Measurements from ENCODE around the gene SLC22A3. TPM values are rescaled to one million over a fixed set of nuclear protein-coding genes. Genes with fewer than 3 reads are reported as not detected.

The SLC22A3 gene
- total and polyA plus RNA-seq, 2 of the 4 experiments (the other 2 are of a cell fraction) = not detected

DNA sequence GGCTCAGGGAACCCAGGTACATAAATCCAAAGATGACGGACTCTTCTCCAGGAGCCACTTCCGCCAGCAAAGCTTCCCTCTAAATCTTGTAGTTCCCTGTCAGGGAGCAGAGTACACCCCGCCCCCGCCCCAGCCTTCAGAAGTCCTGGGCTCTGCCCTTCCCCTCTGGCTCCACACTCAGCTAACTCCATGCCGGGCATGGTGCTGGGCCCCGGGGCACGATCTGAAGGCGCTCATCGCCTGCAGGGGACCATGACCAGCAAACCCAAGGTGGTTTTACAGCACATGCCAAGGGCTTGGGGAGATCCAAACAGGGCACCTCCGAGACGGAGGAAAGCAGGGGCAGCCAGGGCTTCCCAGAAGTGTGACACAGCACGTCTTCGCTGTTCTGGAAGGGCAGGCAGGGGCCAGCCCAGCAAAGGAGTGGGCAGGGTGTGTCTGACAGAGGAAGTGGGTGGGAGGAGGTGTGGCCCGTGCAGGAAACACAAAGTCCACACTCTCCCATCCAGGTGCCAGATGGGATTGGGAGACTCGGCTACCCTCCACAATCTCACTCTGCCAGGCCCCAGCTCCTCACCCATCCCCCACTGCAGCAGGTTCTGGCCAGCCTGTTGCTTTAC lies 48.0 kb upstream of the SLC22A3 start:
- no peak overlapping the region for H2BK15ac ChIP-seq (ENCODE audit: low read depth, low read length)
- no peak overlapping the region for H3K14ac ChIP-seq (replicated peaks; ENCODE audit: low read depth, low read length)
- no peaks in the 10 kb centered on the region for H3K36me3 ChIP-seq (ENCODE audit: control insufficient read depth, insufficient read depth, low read length)
- no peak overlapping the region for H4K8ac ChIP-seq (ENCODE audit: low read depth in 2 of 2, low read length in 2 of 2)
- H3K9ac ChIP-seq (ENCODE audit: low read depth, low read length) = no peak overlapping the region
- H4K20me1 ChIP-seq (ENCODE audit: insufficient read depth, low read length) = no peaks in the 10 kb centered on the region
- no peak overlapping the region for H3K18ac ChIP-seq (ENCODE audit: low read depth, low read length)
- WGBS, 2 experiments (ENCODE audit: extremely low coverage in 2 of 2, insufficient read length in 1 of 2) = 52% methylated on average over 7 of the region's 15 CpGs; no CpG with 5 or more reads in 1 of the 2 experiments
- H3K4me2 ChIP-seq (ENCODE audit: low read depth, low read length) = no peak overlapping the region
- TF ChIP-seq MAZ (IDR thresholded peaks at IDR 0.05; ENCODE audit: borderline replicate concordance, low read depth, low read length) (no peak), CEBPB (IDR thresholded peaks at IDR 0.05; ENCODE audit: low read depth, low read length) (no peak), FOS (IDR thresholded peaks at IDR 0.05; ENCODE audit: low read depth, low read length) (no peak), CHD1 (IDR thresholded peaks at IDR 0.05; ENCODE audit: low read depth, low read length) (no peak), ELK1 (IDR thresholded peaks at IDR 0.05; ENCODE audit: borderline replicate concordance, low read depth, low read length) (no peak), BHLHE40 (IDR thresholded peaks at IDR 0.05; ENCODE audit: low read depth, low read length) (no peak), MAFK (IDR thresholded peaks at IDR 0.05; ENCODE audit: low read depth, low read length) (no peak), RAD21 (IDR thresholded peaks at IDR 0.05; ENCODE audit: low read length) (no peak), USF2 (IDR thresholded peaks at IDR 0.05; ENCODE audit: low read depth, low read length) (no peak), MXI1 (IDR thresholded peaks at IDR 0.05; ENCODE audit: borderline replicate concordance, low read depth, low read length) (no peak), POLR2A (IDR thresholded peaks at IDR 0.05; ENCODE audit: low read depth, low read length) (no peak), CTCF (conservative IDR thresholded peaks at IDR 0.05; ENCODE audit: low read depth, low read length) (no peak), RFX5 (IDR thresholded peaks at IDR 0.05; ENCODE audit: low read depth, low read length) (no peak), RCOR1 (IDR thresholded peaks at IDR 0.05; ENCODE audit: insufficient replicate concordance, low read length) (no peak), SMC3 (IDR thresholded peaks at IDR 0.05; ENCODE audit: low read depth, low read length) (no peak), NFE2L2 (IDR thresholded peaks at IDR 0.05; ENCODE audit: low read depth, low read length) (no peak)
- no peak overlapping the region for H3K56ac ChIP-seq (ENCODE audit: extremely low read depth, insufficient read depth, low read length)
- H4K5ac ChIP-seq (ENCODE audit: low read depth, low read length) = no peak overlapping the region
- in situ Hi-C loops (cut with MboI; ENCODE audit: low sequenced_read_pairs) = no loop called here
- H3K4ac ChIP-seq (ENCODE audit: low read depth, low read length) = no peak overlapping the region
- H3K79me1 ChIP-seq (ENCODE audit: low read depth in 1 of 2, low read length in 2 of 2) = no peaks in the 10 kb centered on the region
- dilution Hi-C loops (cut with HindIII; ENCODE audit: low sequenced_read_pairs, unreplicated experiment) = no loop called here
- no peak overlapping the region for H3K27ac ChIP-seq (ENCODE audit: insufficient read depth, low read length)
- BruUV-seq (replicated peaks) = no TSS peak
- intact Hi-C loops (cut with micrococcal nuclease) = no loop called here
- H3K27me3 ChIP-seq (ENCODE audit: control insufficient read depth, insufficient read depth, low read length) = no peaks in the 10 kb centered on the region
- DNase-seq (no peak), ATAC-seq (ENCODE audit: low read depth) (no peak)
- H2BK5ac ChIP-seq (ENCODE audit: low read depth, low read length, poor library complexity, severe bottlenecking) = no peak overlapping the region
- ChIA-PET CTCF (no interaction called here), POLR2A (ENCODE audit: unreplicated experiment) (no interaction called here)
- H3K9me3 ChIP-seq (ENCODE audit: control insufficient read depth, insufficient read depth, low read length) = peaks cover 18% of the 10 kb centered on the region
- no peak overlapping the region for H3K23ac ChIP-seq (ENCODE audit: low read depth, low read length)
- no peak overlapping the region for H4K91ac ChIP-seq (ENCODE audit: insufficient read depth, low read depth, low read length)
- H2AK9ac ChIP-seq (replicated peaks; ENCODE audit: low read depth, low read length, poor library complexity) = no peak overlapping the region
- no peak overlapping the region for H2BK20ac ChIP-seq (ENCODE audit: low read depth, low read length)
- no peak overlapping the region for H3K4me3 ChIP-seq (ENCODE audit: insufficient read depth, low read depth, low read length)
- H3K9me1 ChIP-seq (ENCODE audit: insufficient read depth, low read length) = no peaks in the 10 kb centered on the region
- H2AFZ ChIP-seq (replicated peaks; ENCODE audit: low read length, poor library complexity) = peak overlapping the region; percentile 21
- H2AK5ac ChIP-seq (ENCODE audit: low read depth, low read length) = no peak overlapping the region
- no peaks in the 10 kb centered on the region for H3K4me1 ChIP-seq (ENCODE audit: control insufficient read depth, insufficient read depth, low read length)
- no peak overlapping the region for H2BK120ac ChIP-seq (ENCODE audit: low read depth, low read length)
